GM19043 (cell line): ENCODE results near the gene FUZ.

Source experiments
- ATAC-seq: cut with Tn5 transposase; IDR thresholded peaks from one replicate; pipeline ENCODE4 v1.9.1; 2021; ENCODE audit warnings: low read depth; ENCODE audit not compliant: unreplicated experiment

FUZ gene

GRCh38 chr19:49761625-49762311, 51.3 kb downstream of the FUZ start:
- no peak for ATAC-seq

- ATAC-seq: no peak
These were observed 51.9 kb downstream of the FUZ start for GRCh38 chr19:49761249-49761624.

GRCh38 chr19:49758292-49758691, 54.8 kb downstream of the FUZ start:
- no peak for ATAC-seq
